GM12874 (cell line): ENCODE results near the gene CDK14.

Source experiments
- TF ChIP-seq, protein P1 (sequence below): IDR thresholded peaks from 2 replicates; pipeline ENCODE4 v1.5.1; 2011; ENCODE audit warnings: low read depth, mild to moderate bottlenecking, control low read depth, low read length, moderate library complexity; ENCODE audit not compliant: insufficient read depth

Gene CDK14

DNA sequence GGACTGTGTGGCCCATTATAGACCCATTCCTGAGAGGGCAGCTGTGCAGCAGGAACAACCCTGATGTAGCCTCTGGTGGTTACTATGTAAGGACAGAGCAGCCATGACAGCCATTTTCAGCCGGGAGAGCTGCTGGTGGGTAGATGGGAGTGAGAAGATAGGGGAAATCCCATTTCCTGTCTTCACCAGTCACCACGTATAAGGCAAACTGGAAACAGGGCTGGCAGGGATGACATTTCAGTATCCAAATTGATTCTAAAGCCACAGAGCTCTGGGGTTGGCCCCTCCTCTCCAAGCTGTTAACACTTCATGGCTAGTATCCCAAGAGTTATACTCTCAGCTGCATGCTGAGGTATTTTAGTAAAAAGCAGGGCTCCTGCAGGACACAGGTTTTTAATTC, 652.9 kb downstream of the CDK14 start:
- TF ChIP-seq, protein P1, sequence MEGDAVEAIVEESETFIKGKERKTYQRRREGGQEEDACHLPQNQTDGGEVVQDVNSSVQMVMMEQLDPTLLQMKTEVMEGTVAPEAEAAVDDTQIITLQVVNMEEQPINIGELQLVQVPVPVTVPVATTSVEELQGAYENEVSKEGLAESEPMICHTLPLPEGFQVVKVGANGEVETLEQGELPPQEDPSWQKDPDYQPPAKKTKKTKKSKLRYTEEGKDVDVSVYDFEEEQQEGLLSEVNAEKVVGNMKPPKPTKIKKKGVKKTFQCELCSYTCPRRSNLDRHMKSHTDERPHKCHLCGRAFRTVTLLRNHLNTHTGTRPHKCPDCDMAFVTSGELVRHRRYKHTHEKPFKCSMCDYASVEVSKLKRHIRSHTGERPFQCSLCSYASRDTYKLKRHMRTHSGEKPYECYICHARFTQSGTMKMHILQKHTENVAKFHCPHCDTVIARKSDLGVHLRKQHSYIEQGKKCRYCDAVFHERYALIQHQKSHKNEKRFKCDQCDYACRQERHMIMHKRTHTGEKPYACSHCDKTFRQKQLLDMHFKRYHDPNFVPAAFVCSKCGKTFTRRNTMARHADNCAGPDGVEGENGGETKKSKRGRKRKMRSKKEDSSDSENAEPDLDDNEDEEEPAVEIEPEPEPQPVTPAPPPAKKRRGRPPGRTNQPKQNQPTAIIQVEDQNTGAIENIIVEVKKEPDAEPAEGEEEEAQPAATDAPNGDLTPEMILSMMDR: no peak

DNA sequence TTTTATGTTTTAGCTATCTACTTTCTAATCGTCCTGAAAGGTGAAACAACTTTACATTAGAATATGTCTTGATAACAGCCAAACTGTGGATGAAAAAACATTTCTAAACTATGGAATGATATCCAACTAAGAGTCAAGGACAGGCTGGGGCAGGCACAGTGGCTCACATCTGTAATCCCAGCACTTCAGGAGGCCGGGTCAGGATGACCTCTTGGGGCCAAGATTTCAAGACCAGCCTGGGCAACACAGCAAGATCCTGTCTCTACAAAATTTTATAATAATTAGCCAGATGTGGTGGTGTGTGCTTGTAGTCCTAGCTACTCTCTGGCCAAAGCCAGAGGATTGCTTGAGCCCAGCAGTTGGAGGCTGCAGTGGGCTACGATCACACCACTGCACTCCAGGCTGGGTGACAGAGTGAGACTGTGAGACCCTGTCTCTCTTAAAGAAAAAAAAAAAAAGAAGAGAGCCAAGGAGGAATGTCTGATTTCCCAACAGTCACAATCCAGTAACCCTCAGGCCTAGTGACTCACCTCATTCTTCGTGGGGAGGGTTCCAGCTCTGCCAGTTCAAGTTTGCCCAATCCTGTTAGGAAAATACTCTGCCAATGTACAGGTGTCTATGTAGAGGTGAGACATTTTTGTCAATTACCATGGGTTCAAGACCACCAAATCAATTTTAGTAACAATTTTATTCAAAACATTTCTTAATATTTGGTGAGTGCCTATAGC, 653.5 kb downstream of the CDK14 start:
- TF ChIP-seq, protein P1: no peak

DNA sequence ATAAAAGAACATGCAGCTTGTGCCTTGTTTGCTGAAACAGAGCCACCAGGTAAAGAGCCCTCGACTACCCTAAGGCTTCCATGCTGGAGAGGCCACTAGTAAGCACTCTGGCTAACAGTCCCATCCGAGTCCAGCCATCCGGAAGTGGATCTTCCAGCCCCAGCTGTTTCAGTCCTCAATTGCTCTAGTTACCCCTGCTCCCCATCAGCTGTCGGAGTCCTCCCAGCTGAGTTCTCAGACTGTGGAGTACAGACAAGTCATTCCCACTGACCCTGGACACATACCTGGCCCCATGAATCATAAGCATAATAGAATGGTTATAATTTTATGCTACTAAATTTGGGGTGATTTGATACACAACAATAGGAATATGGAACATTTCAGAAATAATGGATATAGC, 654.6 kb downstream of the CDK14 start:
- TF ChIP-seq, protein P1: no peak

DNA sequence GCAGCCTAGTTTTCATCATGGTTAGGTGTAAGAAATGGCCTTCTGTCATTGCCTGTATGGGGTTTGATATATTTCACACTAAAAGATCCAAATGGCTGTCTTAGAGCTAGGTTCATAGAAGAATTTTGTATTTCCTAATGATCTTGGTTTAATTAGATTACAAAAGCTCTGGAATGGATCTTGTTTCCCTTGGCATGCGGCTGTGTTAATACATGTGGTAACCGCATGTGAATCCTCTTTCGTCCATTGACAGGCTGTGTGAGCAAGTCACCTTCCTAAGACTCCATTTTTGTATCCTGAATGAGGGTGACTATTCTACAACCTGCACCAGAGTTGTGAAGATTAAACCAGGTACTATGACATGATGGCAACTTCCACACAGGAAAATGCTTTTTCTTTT, 655.8 kb downstream of the CDK14 start:
- TF ChIP-seq, protein P1: no peak
